Putamen (tissue), 1 donor: ENCODE measurements around the gene TCF7L1.
"Not testable (repeated sequence)": the region's sequence is repeated elsewhere in the genome, so short reads cannot be mapped to it uniquely, and the experiment has no call there.

Experiments
- DNase-seq: peaks from one replicate; pipeline ENCODE4 v3.0.0-alpha.2; 2016; ENCODE audit warnings: low spot score

Gene TCF7L1, protein sequence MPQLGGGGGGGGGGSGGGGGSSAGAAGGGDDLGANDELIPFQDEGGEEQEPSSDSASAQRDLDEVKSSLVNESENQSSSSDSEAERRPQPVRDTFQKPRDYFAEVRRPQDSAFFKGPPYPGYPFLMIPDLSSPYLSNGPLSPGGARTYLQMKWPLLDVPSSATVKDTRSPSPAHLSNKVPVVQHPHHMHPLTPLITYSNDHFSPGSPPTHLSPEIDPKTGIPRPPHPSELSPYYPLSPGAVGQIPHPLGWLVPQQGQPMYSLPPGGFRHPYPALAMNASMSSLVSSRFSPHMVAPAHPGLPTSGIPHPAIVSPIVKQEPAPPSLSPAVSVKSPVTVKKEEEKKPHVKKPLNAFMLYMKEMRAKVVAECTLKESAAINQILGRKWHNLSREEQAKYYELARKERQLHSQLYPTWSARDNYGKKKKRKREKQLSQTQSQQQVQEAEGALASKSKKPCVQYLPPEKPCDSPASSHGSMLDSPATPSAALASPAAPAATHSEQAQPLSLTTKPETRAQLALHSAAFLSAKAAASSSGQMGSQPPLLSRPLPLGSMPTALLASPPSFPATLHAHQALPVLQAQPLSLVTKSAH

DNA sequence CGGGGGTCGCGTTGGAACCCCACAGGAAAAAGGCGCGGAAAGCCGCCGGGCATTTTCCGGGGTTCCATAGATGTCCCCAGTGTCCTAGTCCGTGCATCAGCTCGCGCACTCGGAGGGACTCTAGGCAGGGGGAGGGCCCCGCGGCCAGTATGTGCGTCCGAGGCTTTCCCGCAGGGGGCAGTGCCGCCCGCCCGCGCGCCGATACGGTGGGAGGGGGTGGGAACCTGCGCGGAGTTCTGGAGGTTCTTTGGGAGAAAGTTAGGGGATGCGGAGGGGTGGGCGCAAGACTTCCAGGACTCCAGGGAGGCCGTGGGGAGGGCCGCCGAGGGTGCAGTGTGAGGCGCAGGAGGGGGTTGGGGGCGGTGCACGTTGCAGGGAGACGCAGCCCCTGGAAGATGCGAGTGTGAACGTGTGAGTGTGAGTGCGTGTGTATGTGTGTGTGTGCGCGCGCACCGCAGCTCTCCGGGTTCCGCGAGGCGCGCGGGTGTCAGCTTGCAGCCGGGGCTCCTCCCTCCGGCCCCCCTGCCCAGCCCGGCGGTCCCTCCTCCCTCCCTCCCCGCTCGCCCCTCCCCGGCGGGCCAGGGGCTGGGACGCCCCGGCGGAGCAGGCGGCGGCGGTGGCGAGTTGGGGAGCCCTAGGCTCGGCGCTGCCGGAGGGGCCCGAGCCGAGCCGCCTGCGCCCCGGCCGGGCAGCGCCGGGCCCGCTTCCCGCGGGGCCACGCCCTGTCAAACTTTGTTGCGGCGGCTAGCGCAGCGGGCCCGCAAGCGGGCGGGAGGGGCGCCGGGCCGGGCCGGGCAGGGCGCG lies at the start of gene TCF7L1:
Gene TCF7L1, plus strand, starts transcription at position 559 of the 804 bp plus-strand sequence. CDS start 293 bp downstream, outside the sequence.
- peak; percentile 39 for DNase-seq

DNA sequence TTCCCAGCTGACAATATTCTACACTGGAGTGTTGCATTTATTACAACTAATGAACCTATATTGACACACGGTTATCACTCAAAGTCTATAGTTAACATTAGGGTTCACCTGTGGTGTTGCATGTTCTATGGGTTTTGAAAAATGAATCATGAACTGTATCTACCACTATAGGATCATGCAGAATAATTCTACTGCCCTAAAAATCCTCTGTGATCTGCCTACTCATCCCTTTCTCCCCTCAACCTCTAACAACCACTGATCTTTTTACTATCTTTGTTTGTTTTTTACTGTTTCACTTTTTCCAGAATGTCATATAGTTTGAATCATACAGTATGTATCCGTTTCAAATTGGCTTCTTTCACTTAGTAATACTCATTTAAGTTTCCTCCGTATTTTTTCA lies 47.6 kb upstream of the TCF7L1 start:
- DNase-seq = no peak

DNA sequence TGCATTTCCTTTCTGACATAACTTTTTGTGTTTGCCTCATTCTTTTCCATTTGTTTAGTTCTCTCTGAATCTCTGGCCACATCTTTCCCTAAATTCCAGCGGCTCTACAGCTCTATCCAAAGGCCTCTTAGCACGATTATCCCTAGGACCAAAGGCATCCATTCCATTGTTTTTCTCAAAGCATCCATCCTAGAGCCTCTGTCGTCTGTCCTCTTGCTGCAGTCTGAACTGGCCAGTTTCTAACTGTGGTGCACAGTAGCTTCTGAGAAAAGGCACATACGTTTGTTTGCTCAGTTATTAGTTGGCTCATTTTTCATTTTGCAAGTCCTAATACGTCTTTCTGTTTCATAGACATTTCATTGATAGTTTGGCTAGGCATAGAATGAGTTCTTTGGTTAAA lies 45.7 kb upstream of the TCF7L1 start:
- no peak for DNase-seq

DNA sequence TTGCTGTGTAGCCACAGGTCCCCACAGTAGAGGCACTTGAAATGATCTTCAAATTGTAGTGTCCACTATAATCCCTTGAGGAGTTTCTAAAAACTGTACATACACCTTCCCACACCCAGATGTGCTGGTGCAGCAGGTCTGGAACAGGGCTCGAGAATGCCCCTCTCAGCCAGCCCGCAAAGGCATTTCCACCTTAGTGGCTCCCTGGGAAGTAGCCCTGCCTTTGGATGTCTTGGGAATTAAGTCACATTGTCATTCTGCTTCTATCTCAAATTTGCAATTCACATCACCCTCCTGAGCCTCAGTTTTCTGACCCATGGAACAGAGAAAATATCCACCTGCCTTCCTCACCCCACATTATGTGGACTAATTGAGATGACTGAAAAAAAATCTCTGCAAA lies 44.3 kb upstream of the TCF7L1 start:
- no peak for DNase-seq

DNA sequence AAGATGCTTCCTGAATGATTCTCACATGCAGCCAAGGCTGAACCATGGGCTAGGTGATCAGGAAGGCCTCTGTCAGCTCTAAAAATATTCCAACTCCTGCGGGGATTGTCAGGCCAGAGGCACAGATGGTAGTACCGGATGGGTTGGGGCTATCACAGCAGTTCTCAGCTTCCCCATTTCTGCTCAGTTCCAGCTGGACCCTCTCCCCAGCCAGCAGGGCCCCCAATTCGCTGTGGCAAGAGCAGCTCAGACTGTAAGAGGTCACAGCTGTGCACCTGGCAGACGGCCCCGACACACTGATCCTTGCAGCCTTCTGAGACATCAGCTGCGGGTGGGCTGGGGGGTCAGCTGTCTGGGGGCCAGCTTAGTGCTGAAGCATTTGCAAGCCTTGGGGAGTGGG lies 43.6 kb upstream of the TCF7L1 start:
- no peak for DNase-seq

DNA sequence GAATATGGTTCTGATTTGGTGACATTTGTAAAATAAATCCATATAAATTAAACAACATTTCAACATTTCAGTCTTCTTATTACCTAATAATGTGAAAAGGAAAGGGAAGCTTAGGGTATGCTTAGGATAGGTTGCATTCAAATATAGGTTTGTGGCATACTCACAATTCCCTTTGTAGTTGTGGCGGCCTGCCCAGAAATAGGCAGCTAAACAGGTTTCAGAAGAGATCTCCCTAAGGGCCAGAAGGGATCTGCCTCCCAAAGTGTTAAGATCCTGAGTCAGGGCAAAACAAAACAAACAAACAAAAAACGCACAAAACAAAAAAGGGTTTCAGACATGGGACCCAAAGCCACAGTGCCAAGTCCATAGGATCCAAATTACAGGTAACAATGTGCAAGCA lies 41.4 kb upstream of the TCF7L1 start:
- DNase-seq = no peak

DNA sequence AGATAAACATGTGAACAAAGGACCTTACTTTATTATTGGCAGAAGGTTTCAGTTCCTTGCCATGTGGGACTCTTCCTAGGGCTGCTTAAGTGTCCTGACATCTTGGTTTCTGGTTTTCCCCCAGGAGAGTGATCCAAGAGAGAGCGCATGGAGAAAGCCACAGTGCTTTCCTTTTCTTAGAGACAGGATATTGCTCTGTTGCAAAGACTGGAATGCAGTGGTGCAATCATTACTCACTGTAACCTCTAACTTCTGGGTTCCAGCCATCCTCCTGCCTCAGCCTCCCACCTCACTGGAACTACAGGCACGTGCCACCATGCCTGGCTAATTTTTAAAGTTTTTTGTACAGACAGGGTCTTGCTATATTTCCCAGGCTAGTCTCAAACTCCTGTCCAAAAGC lies 38.1 kb upstream of the TCF7L1 start:
- DNase-seq = no peak

DNA sequence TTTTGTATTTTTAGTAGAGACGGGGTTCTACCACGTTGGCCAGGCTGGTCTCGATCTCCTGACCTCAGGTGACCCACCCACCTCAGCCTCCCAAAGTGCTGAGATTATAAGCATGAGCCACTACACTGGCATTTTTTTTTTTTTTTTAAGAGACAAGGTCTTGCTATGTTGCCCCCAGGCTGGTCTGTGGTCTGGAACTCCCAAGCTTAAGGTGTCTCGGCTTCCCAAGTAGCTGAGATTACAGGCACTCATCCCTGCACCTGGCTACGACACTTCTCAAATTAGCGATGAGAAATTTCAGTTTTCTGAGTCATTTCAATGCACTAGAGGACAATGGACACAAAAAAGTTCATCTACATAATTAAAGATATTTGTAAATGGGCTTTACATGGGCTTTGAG lies 36.6 kb upstream of the TCF7L1 start:
- DNase-seq = no peak

DNA sequence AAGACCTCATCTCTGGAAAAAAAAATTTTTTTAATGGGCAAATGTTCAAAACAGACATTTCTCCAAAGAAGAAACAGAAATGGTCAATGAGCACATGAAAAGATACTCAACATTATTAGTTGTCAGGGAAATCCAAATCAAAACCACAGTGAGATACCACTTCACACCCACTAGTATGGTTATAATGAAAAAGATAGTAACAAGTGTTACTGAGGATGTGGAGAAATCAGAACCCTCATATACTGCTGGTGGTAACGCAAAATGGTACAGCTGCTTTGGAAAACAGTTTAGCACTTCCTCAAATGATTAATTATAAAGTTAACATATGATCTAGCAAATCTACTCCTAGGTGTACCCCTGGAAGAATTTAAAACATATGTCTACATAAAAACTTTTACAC lies 29.0 kb upstream of the TCF7L1 start:
- no peak for DNase-seq

DNA sequence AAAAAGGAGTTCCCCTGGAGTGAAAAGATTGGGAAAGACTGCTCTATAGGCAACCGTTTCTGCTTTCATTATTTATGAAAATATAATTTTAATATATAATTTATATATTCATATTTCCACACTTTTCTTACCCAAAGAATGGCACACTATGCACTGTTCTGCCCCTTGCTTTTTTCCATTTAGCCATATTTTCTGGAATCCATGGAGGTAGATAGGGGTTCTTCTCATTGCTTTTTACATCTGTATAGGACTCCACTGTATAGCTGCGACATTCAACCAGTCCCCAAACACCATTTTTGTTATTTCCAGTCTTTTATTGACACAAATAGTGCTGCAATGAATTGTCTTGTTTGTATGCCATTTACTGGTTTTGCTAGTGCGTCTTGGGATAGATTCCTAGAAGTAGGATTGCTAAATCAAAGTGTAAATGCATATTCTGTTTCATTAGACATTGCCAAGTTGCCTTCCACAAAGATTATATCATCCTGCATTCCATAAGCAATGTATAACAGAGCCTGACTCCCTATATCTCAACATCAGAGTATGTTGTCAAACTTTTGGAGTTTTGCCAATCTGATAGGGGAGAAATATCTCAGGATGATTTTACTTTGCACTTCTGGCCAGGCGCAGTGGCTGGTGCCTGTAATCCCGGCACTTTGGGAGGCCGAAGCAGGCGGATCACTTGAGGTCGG lies 26.6 kb upstream of the TCF7L1 start:
- no peak for DNase-seq

DNA sequence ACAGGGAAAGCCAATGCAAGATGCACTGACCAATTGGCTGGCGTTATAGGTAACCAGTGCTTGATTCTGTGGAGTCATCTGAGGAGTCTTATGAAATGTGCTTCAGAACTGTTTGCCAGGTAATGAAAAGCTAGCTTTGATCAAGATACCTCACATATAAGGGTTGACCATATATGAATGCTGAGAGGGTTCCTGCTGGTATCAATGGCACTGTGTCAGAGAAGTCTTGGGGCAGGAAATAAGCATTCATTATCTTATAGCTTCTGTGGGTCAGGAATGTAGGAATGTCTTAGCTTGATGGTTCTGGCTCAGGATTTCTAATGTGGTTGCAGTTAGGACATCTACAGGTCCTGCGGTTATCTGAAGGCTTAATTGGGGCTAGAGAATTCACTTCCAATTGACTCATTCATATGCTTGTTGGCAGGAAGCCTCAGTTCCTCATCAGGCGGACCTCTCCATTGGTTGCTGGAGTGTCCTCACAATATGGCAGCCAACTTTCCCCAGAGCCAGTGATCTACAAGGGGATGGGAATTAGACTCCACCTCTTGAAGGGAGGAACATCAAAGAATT lies 22.1 kb upstream of the TCF7L1 start:
- DNase-seq = no peak

DNA sequence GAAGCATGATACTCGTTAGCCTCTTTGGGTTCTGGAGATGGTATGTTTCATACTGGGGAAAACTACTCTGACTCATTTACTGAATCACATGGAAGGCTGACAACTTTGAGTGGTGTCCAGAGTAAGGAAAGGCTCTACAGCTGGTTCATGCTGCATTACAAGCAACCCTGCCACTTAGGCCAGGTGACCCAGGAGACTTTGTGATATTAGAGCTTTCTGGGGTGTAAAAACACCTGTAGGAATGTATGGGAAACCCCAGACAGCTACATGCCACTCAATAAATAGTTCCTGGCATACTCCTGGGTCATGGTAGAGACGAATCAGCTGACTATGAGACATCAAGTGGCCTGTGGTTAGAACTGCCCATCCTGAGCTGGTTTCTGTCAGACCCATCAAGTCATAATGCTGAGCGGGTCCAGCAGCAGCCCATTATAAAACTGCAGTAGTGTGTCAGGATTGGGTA lies 21.3 kb upstream of the TCF7L1 start:
- DNase-seq = no peak

DNA sequence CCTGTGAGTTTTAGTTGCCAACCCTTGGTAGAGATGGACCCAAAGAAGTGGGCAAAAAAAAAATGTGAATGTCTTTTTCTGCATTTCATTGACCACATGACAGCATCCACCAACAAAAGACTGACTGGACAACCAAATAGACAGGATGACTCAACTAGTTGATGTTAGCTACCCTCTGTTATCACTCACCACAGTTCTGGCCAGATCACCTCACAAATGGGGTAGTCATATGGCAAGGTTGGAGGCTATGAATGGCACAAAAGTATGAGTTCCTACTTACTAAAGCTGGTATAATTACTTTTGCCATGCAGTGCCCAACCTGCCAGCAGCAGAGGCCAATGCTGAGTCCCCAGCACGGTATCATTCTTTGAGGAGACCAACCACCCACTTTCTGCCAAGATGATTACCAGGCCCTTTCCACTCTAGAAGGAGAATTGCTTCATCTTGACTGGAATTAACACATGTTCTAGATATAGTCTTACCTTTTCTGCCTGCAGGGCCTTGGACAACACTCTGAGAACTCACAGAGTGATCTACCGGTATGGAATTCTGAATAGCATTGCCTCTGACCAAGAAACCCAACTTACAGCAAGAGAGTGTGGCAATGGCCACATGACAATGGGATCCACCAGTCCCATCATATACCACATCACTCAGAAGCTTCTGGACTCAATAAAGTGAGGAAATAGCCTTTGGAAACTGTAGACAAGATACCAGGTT lies 20.1 kb upstream of the TCF7L1 start:
- no peak for DNase-seq

DNA sequence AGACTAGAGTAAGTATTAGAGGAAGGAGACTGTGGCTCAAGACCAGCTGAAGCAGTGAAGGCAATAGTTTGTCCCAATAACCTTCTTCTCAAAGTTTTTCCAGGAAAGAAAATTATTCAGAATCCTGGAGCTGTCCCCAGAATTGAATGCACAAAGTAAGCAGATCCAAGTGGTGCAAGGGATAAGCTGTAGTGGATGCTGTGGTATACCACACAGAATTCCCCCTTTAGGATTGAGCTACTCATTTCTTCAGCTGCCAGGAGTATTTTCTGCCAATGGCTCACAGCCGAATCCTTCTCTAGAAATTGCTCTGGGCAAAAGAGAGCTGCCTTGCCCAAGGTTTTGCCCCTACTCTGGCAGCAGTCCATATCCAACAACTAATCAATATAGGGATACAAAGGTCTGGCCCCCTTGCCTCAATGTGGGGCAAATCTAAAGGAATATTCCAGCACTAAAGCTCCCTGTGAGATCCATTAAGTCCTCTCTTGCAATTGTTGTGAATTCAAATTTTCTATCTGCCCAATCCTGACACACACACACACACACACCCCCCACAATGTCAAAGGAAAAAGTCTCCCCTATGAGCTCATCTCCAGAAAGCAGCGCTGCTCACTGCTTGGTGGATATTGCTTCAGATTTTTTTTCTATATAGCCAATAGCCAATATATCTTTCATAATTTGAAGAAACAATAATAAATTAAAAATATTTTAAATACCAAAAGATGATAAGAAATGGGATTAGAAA lies 18.4 kb upstream of the TCF7L1 start:
- no peak for DNase-seq

DNA sequence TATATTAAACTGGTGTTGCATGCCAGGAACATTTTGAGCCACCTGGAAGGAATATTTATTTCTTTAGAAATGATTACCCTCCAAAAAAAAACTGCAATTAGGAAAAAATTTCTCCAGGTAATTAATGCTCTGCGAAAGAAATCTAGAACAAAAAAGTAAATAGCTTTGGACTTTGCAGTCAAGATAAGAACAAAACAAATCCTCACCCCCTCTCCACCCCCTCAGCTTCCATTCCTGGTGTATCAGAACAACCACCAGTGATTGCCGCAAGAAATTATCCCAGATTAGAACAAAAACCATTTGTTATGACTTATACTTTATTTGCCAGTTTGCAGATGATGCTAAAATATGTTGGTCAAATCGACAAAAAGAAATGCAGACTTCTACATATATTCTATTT lies 17.0 kb upstream of the TCF7L1 start:
- DNase-seq = no peak

DNA sequence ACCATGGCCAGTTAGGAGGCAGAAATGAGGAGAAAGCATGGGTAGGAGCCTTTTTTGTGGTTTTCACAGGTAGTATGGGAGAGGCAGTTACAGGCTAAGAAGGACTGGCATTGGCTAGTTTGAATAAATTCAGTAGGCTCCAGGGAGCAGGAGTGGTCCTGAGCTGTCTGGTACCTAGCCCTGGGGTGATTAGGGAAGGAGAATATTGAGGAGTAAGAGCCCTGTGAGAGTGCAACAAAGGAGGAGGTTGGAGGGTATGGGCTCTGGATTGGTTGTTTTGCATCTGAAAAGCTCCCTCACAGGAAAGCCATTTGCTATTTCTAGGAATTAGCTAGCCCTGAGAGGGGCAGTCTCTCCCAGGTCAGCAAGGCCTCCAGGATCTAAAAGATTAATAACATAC lies 13.3 kb upstream of the TCF7L1 start:
- no peak for DNase-seq

DNA sequence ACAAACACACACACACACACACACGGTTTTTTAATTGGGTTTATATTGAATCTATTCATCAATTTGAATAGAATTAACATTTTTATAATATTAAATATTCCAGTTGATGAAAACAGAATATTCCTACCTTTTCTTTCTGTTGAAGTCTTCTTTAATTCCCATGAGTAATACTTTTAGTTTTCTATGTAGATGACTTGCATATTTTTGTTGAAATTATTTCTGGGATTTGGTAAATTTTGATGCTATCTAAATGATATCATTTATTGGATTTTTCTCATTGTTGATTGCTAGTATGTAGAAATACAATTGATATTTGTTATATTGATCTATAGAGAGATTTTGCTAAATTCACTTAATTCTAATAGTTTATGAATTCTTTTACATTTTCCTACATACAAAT lies 12.8 kb upstream of the TCF7L1 start:
- no peak for DNase-seq

DNA sequence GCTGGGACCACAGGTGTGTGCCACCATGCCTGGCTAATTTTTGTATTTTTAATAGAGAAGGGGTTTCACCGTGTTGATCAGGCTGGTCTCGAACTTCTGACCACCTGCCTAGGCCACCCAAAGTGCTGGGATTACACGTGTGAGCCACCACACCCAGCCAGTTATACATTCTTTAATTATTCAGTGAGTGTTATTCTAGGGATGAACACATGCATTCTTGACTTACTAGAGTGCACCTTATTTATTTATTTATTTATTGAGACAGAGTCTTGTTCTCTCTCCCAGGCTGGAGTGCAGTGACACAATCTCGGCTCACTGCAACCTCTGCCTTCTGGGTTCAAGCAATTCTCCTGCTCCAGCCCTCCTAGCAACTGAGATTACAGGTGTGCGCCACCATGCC lies 6.7 kb upstream of the TCF7L1 start:
- not testable (repeated sequence) for DNase-seq

DNA sequence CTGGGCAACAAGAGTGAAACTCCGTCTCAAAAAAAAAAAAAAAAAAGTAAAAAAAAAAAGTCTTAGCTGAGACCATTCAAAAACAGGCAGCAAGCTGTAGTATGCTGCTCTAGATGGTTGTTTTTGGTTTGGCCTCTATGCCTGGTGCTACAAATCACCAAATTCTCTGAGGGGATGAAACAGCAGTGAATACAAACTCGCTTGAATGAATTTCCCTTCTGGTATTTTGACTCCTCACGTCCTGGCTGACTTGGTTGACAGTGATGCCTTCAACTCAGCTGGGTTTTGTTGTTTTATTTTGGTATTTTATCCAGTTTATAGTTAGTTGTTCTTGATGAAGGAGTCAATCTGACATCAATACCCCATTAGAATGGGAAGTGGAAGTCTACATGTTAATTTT lies 3.3 kb upstream of the TCF7L1 start:
- no peak for DNase-seq

DNA sequence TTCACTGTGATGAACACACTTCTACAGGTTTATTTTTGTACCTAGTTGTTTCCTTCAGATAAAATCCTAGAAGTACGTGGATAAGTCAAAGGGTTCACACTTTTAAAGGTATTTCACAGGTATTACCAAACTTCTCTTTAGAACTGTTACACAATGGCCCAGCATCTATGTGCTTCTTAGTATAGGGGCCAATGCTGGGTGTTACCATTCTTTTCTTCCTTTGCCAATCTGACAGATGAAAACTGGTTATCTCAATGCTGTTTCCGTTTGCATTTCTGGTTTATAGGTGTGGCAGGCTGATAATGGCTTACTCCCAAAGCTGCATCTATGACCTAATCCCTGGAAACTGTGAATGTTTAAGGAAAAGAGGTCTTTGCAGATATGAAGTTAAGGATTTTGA lies 2.8 kb upstream of the TCF7L1 start:
- no peak for DNase-seq

DNA sequence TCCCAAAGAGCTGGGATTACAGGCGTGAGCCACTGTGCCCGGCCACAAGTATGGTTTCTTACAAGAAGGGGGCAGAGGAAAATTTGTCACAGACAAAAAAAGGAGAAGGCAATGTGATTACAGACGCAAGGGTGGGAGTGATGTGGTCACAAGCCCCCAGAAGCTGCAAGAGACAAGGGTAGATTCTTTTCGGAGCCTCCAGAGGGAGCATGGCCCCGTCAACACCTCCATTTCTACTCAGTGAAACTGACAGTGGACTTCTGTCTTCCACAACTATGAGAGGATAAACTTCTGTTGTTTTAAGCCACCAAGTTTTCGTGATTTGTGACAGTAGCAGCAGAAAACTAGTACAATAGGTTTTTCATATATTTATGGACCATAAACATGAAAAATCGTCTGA lies 2.1 kb upstream of the TCF7L1 start:
- no peak for DNase-seq
